AG04449 (cell line): ENCODE measurements around the gene TMOD4.

Experiments
- CTCF ChIA-PET: fragments of 350-600 bp; formaldehyde crosslinking; extraction: SDS; loops from one replicate; lab custom pipeline; 2021; ENCODE audit warnings: antibody characterized with exemption; lab: Yijun Ruan, JAX
- POLR2A ChIA-PET: fragments of 400-600, 350-600 bp; formaldehyde crosslinking; extraction: SDS; loops from one replicate; lab custom pipeline; 2020; ENCODE audit warnings: antibody characterized with exemption, inconsistent platforms; lab: Yijun Ruan, JAX
- DNase-seq: peaks from one replicate; pipeline ENCODE4 v3.0.0-alpha.2; 2010; ENCODE audit warnings: low read depth, low spot score
- H3K4me3 ChIP-seq: 2 replicates; pipeline ENCODE4 v1.5.1; 2011; ENCODE audit warnings: low read depth, mild to moderate bottlenecking, control low read depth, low read length
- TF ChIP-seq, protein P1 (sequence below): IDR thresholded peaks from one replicate; pipeline ENCODE4 v1.5.1; 2011; ENCODE audit warnings: mild to moderate bottlenecking, moderate library complexity, low read length, control low read depth, inconsistent platforms; ENCODE audit not compliant: insufficient read depth; ENCODE audit errors: missing control alignments

TMOD4 gene

GRCh38 chr1:151124763-151125403 is 50.9 kb downstream of the TMOD4 start:
- POLR2A ChIA-PET = no interaction called here
- H3K4me3 ChIP-seq = no peak overlapping the region
- CTCF ChIA-PET = interaction anchor here (1.2 to 2.5 kb wide), 2 partner anchors 25 to 28 kb away, joined by 4 to 13 read pairs; no protein-coding TSS in a partner anchor
- no peak for DNase-seq
- TF ChIP-seq, protein P1, sequence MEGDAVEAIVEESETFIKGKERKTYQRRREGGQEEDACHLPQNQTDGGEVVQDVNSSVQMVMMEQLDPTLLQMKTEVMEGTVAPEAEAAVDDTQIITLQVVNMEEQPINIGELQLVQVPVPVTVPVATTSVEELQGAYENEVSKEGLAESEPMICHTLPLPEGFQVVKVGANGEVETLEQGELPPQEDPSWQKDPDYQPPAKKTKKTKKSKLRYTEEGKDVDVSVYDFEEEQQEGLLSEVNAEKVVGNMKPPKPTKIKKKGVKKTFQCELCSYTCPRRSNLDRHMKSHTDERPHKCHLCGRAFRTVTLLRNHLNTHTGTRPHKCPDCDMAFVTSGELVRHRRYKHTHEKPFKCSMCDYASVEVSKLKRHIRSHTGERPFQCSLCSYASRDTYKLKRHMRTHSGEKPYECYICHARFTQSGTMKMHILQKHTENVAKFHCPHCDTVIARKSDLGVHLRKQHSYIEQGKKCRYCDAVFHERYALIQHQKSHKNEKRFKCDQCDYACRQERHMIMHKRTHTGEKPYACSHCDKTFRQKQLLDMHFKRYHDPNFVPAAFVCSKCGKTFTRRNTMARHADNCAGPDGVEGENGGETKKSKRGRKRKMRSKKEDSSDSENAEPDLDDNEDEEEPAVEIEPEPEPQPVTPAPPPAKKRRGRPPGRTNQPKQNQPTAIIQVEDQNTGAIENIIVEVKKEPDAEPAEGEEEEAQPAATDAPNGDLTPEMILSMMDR = no peak
